ENCODE results near the gene PEX10.

Gene PEX10

DNA sequence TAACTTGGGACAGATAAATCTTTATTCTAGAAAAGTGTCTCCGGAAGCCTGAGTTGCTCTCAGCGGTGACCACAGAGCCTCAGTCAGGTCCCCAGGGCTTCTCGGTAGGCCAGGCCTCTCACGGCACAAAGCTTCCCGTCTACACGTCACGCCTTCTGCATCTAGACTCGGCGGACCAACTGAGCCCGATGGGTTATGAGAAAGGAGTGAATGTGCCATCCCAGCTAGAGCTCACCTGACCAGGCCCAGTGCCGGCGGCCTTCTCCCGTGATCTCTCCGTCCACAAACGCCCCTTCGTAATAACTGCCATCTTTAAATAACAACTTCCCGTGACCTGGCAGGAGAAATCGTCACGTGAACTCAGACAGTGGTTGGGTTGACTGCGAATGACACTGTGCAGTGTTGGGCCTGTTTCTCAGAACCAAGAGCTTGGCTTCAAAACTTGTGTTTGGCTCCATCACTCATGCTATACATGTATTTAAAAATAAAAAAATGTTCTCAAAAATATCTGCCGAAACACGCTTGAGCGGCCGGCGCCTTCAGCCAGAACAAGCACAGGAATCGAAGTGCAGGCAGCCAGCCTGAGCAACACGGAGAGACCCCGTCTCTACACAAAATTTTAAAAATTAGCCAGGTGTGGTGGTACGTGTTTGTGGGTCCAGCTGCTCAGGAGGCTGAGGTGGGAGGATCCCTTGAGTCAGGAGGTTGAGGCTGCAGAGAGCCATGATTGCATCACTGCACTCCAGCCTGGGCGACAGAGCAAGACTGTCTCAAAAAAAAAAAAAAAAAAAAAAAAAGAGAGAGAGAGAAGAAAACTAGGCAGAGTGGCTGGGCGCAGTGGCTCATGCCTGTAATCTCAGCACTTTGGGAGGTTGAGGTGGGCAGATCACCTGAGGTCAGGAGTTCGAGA, 24.1 kb downstream of the PEX10 start:
- no peak for DNase-seq (ENCODE audit: low read depth in 2 of 2)

DNA sequence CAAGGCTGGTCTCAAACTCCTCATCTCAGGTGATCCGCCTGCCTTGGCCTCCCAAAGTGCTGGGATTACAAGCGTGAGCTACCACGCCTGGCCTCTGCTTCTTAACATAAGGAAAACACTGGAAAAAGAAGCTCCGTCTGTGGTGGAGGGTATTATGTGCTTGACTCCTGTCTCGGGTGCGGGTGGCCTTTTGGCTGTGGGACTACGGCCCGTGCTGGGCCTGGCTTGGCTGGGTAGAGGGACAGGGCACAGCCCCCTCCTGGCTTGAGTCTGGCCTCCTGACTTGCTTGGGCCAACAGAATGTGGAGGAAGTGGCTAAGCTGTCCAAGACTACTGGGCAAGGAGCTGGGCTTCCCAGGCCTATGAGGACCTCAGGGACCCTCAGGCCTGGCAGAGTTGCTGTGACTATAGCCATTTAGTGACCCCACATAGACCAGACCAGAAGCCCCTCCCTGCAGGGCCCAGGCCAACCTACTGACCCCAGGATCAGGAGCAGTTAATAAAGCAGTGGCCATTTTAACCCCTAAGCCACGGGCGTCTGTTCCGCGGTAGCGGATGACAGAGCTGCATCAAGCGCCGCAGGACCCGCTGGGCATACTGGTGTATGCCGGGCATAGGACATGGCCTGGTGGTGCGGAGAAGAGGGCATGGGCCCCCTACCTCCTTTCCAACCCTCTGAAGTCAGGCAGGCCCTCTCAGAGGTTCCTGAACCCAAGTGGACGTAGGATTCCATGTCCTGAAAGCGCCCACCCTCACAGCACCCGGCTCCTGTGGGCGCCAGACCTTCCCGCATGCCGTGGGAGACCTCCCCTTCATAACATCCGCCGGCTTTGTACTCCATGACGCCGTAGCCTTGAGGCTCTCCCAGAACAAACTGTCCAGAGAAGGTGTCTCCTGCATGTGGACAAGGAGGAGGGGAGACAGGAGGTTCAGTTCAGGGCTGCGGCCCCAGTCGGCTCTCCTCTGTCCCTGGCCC, 25.4 kb downstream of the PEX10 start:
- DNase-seq (ENCODE audit: low read depth in 2 of 2): no peak

DNA sequence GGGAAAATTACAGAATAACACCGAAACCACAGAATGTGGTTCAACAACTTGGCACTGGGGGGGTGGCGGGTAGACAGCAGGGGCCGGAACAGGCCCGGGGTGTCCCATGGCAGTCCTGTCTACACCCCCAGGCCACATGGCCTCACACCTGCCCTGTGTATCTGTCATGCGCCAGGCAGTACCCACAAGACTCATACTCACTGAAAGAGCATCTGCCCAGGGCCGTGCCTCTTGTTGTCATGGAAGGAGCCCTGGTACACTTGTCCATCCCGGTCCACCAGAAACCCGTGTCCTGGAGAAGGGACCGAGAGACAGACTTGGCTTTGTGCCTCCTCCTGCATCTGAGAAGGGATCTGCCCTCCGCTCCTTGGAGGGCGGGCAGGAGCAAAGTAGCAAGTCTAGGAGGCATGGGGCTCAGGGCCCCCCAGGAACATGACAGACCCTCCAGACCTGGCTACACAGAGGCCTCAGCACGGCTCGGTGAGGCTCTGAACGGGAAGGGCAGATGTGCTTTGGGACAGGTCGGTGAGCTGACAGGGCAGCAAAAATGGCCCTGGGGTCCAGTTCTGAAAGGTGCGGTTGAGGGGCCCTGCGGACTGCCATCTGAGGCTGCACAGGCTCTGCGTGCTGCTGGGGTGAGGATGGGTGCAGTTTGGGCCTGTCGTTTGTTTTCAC, 26.6 kb downstream of the PEX10 start:
- DNase-seq (ENCODE audit: low read depth in 2 of 2): no peak

DNA sequence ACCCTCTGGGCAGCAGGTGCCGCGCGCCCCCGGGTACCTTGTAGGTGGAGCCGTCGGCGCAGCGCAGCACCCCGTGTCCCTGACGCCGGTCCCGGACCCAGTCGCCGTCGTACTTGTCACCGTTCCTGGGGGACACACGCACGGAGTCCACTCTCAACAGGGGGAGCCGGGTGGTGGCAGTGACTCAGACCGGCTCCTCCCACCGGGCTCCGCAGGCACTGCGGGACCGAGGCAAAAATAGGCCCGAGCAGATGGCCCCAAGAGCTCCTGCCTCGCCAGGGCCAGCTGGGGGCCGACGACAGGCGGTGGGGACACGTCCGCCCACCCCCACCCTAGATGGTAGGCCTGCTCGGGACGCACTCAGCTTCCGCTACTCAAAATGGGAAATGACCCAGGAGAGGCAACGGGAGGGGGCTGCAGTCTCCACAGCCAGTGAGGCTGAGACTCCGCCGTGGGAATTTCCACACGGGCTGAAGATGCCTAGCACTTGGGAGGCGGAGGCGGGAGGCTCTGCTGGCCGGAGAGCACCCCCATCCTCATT, 27.4 kb downstream of the PEX10 start:
- no peak for DNase-seq (ENCODE audit: low read depth in 2 of 2)

DNA sequence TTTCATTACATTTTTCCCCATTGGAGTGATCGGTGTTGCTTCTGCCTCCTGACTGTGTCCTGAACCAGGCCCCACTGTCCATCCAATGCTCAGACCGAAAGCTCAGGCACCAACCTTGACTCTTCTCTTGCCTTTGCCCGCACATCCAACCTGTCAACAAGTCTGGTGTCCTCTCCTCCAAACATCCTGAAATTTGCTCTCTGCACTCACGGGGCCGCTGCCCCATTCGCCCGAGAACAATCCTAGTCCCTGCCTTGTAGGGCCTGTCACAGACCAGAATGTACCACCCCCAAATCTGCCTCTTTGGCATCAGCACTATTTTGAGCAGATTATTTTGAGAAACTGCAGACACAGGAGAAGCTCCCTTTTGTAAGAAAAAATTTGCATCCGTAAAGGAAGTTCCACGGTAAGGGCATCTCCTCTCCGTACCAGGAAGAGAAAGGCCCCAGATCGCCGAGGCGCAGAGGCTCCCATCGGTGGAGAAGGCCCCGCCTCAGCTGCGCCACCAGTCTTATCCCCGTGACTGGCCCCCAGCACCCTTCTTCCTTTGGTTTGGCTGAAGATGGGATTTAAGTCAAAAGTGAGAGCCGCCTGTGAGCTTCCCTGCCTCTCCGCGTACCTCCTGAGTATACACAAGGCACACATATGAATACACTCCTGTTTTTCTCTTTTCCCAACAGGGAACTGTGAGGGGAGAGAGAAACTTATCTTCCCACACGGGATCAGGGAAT, 28.1 kb downstream of the PEX10 start:
- DNase-seq (ENCODE audit: low read depth in 2 of 2): no peak

DNA sequence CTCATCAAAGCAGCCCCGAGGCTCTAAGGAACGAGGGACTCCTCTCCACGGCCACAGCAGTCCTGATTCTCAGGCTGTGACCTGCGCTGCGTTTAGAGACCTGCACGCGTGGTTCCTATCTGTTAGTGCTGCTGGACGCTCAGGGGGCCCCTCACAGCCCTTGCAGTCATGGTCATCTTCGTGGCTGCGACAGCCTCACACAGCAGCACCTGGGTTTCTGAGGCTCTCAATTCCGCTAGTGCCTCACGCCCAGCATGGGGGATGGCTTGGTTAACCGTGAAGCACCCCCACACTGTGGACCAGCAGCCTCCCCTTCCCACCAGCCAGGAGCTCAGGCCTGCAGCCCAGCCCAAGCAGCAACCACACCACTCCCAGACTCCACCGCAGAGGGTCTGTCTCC, 28.8 kb downstream of the PEX10 start:
- DNase-seq (ENCODE audit: low read depth in 2 of 2): no peak

DNA sequence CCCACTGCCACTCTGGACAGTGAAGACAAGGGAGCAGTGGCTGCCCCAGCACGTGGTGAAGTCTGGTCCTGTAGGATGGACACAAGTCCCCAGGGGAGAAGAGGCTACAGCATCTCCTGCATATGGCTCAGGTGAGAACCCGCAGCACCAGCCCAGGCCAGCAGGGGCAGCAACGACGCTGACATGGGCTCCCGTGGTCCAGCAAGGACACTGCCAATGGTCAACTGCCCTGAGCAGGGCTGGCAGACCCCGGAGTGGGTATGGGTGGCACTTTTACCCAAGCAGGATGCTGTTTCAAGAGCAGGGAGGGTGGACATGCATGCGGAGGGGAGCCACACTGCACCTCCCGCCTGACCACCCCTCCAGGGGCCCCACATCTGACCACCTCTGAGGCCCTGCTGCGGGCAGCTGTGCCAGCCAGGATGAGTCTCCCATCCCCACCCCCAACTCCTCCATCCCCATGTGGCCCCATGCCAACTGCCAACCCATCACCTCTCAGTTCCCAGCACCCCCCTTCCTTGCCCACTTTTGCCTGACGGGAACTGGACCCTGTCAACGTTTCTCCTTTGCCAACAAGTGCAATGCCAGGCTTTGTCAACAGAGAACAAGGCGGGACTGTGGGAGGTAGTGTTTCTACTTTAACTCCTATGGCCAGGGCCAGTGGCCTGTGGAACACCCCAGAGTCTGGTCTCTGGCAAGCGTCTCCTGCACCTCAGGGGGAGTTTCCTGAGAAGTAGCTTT, 29.6 kb downstream of the PEX10 start:
- no peak for DNase-seq (ENCODE audit: low read depth in 2 of 2)

DNA sequence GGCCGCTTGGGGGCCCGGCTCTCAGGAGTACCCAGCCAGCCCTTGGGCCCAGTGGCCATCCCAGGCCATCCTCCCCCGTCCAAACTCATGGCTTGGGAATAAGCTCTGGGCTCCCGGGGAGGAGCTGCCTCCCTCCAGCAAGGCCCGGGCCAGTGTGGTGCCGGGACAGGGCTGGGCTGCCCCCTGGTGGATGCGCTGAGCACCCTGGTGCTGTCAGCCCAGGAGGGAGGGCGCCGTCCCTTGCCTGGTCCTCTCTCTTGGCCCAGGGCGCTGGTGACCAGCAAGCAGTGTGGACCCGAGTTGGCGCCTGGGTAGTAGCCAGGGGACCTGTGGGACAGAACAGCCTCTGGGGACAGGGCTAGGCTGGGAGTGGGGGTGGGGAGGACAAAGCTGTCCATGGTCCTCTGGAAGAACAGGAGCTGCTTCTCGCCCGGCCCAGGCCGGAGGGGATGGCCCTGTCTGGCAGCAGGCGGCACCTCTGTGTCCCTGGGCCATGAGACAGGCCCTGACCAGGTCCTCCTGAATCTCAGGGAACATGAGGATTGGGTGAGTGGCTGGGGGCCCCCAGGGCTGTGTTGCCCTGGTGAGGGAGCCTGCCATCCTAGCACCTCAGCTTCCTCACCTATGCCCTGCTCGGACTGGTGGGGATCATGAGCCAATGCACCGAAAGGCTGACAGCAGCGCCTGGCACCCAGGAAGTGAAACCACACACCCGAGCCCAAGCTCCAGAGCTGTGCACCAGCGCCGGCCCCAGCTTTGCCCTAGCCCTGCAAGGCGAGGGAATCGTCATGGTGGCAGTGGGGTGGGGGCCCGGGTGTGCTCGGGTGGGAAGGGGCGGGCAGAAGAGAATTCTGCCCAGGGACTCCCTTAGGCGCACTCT, 30.4 kb downstream of the PEX10 start:
- DNase-seq (ENCODE audit: low read depth in 2 of 2): peak; percentile 37 to 39

DNA sequence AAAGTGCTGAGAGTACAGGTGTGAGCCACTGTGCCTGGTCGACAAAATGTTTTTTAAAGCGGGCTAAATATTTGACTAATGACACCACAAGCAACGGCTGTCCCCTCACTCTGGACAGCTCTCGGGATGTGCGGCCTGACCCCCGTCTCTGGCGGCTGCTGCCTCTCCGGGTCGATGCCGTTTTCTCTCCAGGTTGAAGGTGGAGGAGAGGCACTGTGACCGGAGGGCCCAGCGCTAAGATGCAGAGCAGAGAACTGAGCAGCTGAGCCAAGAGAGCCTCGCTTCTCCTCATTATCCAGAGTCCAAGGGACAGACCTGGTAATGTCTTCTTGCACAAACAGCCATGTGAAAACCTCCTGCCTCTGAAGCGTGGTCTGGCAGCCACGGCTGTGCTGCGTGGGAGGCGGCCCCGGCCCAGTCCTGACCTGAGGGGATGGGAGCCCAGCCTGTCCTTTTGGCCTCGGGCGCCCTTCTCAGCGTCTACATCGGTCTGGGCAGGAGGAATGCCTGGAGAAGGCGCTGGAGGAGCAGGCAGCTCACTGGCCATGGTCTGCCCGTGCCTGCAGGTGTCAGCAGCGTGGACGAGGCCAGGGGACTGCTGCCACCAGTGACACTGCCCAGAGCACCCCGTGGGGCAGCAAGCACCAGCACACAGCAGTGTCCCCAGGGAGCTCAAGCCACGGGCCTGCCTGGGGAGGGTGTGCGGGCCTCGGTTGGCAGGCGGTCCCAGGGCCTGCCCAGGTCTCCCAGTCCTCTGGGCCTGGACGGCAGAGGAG, 31.4 kb downstream of the PEX10 start:
- no peak for DNase-seq (ENCODE audit: low read depth in 2 of 2)

DNA sequence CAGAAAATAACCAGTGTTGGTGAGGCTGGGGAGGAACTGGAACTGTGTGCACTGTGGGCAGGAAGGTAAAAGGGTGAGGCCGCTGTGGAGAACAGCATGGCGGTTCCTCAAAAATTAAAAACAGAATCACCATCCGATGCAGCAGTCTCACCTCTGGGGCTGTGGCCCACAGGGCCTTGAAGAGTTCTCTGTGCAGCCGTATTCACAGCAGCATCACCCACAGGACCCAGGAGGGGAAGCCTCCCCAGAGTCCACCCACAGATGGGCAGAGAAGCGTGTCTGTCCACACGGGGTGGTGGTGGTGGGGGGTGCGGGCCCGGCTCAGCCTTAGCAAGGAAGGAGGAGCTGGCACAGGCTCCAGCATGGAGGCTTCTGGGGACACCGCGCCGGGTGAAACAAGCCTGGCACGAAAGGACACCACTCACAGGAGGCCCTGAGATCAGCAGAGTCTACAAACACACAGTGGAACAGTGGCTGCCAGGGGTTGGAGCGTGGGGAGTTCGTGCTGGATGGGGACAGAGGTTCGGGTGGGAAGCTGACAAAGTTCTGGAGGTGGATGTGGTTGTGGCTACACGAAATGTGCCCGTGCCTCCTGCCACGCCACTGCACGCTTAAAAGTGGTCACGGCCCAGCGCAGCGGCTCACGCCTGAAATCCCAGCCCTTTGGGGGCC, 32.5 kb downstream of the PEX10 start:
- no peak for DNase-seq (ENCODE audit: low read depth in 2 of 2)

DNA sequence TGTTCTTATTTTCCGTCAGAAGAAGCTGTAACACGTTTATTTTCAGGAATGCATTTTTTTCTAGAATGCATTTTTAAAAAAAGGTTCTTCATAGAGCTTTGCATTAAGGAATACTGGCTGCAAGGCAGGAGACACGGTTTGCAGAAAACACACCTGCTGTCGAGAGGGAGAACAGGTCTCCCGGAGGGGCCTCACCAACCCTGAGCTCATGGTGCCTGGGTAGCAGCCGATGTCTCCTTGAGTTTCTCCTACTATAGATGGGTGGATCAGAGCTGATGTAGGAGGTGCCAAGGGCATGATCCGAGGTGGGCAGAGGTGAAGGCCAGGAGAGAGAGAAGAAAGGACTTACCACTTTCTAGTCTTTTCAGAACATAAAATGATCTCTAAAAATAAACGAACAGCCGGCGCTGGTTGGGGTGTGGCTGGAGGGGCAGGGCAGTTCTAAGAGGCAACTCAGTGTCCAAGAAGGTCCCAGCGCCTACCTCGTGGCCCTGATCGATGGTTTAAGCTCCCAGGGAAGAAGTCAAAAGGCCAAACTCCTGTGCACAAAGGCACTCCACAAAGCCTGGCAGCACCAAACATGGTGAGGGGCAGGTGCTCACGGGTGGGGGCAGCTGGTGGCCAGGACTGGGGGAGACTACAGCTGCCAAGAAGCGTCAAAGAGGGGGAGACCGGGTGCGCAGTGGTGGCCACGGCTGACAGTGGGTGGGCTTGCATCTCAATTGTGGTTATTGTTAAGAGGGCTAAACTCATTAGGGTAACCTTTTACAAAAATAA, 33.2 kb downstream of the PEX10 start:
- no peak for DNase-seq (ENCODE audit: low read depth in 2 of 2)

DNA sequence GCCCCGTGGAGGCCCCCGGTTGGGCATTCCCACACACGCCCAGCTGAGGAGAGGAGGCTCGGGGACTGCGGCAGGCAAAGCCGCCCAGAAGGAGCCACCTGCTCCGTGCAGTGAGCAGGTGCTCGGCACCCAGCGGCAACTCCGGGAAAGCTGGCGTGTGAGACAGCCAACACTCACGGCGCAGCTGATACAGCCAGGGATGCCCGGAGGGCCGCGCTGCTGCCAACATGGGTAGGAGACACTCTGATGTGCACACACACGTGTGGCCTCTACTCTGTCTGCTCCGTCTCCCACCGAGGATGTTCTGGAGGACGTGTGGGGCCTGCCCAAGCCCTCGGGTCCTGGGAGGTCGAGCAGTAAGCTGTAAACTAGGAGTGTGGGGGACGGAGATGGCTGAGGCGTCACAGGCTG, 33.9 kb downstream of the PEX10 start:
- DNase-seq (ENCODE audit: low read depth in 2 of 2): no peak

DNA sequence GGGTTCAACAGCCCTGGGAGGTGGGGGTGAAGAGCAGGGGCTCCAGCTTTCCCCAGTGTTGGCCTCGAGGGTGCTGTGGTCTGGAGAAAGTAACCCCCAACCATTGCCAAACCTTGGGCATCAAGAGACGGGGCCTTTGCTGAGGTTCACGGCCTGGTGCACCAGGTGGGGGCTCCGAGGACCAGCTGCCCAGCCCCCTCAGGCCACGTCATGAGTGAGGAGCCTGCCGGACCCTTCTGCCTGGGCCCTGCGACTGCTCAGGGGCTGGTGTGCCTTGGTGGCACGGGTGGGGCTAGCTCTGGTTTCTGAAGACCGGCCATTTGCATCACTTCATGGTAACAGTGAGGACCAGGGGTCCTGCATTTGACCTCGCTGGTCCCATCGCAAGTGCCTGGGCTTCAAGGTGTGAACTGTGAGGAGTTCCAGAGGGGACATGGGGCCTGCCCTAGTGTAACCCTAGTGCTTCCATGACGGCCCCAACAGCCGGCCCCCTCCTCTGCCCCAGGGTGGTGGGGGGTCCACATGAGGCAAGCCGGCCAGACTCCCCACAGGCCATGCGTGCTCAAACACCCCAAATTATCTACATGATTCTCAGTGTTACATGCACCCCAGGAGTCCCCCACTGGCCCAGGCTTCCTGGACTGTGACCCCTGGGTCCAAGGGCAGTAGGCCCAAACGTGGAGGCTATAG, 34.5 kb downstream of the PEX10 start:
- DNase-seq (ENCODE audit: low read depth in 2 of 2): no peak

DNA sequence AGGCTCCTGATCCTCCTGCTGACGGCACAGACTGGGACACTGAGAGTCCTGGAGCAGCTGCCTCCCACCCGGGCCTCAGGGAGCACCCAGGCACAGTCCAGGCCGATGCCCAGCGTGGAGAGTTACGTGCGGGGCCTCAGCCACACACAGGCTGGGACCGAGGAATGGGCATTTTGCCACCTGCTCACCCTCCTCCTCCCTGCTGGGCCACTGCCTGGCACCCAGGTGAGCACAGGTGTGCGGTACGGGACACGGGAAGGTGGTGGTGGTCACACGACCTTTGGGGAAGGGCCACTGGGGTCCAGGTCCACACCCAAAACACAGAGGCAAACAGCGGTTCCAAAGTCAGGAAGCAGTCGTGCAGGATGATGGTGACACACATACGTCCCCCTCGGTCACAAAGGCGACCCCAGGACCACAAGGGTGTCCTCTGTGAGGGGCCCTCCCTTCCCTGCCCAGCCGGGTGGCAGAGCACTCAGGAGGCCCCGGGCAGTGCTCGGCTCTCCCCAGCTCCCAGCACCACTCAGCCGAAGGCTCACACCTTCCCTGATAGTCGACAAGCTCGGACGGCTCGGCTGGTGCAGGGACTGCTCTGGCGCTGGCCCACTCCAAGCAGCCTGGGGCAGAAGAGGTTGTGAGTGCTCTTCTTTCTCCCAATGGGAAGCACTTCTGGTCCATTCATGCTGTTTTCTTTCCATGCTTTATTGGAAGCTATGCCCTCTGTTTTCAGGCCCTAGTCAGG, 35.3 kb downstream of the PEX10 start:
- DNase-seq (ENCODE audit: low read depth in 2 of 2): no peak

DNA sequence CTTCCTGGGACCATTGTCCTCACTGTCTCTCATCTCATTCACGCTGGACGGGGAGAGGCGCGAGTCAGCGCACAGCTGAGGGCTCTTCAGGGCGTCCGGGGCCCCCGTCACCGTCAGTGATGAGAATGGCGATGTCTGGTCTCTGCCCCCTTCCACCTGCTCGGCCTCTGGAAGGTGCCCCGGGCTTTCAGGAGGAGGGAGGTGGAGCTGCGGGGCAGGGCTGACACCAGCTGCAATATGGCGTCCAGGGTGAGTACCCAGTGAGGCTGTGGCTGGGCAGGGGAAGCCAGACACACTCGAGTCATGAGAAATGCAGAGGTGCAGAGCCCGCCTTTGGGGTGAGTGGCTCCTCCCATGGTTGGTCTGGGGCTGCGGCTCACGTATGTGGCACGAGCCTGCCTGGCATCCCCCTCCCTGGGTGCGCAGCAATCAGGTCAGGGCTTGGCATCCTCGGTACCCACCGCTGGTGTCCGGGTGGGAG, 36.1 kb downstream of the PEX10 start:
- DNase-seq (ENCODE audit: low read depth in 2 of 2): no peak

DNA sequence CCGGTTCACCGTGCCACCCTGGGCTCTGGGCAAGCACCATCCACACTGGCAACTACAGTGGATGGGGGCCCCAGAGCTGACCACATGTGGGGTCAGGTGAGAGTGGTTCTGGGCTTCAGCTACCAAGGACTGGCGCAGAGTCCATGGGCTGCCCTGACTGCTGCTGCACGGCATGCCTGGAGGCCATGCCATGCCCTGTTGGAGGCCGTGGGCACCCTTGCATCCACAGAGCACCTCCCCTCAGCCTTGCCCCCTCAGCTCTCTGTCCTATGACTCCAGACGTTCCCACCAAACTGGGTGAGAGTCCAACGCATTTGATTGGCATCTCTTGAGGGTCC, 36.5 kb downstream of the PEX10 start:
- DNase-seq (ENCODE audit: low read depth in 2 of 2): no peak
